ENCODE data around the gene PATZ1. TPM values are rescaled to one million over a fixed set of nuclear protein-coding genes. Genes with fewer than 3 reads are reported as not detected.

The PATZ1 gene
- total and polyA plus RNA-seq, 9 donors: 26.3 to 44.5 (median 37.0) TPM

GRCh38 chr22:31313366-31314147 is 32.6 kb downstream of the PATZ1 start:
- intact Hi-C loops (cut with DNase I): no loop called here
- 5 to 15% (median 7%) methylated on average over 6 of the region's 6 CpGs for WGBS, 3 donors
- TF ChIP-seq EP300 (IDR thresholded peaks at IDR 0.05): no peak
- peak; percentile 14 for TF ChIP-seq POLR2A (IDR thresholded peaks at IDR 0.05)
- TF ChIP-seq, protein P1, sequence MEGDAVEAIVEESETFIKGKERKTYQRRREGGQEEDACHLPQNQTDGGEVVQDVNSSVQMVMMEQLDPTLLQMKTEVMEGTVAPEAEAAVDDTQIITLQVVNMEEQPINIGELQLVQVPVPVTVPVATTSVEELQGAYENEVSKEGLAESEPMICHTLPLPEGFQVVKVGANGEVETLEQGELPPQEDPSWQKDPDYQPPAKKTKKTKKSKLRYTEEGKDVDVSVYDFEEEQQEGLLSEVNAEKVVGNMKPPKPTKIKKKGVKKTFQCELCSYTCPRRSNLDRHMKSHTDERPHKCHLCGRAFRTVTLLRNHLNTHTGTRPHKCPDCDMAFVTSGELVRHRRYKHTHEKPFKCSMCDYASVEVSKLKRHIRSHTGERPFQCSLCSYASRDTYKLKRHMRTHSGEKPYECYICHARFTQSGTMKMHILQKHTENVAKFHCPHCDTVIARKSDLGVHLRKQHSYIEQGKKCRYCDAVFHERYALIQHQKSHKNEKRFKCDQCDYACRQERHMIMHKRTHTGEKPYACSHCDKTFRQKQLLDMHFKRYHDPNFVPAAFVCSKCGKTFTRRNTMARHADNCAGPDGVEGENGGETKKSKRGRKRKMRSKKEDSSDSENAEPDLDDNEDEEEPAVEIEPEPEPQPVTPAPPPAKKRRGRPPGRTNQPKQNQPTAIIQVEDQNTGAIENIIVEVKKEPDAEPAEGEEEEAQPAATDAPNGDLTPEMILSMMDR (IDR thresholded peaks at IDR 0.05): peak; percentile 64 to 87 (median 83)

GRCh38 chr22:31308181-31308580 is 38.0 kb downstream of the PATZ1 start:
- no peak for DNase-seq
- H3K9me3 ChIP-seq: no peaks in the 10 kb centered on the region
- H3K27me3 ChIP-seq: no peaks in the 10 kb centered on the region
- H3K4me3 ChIP-seq: no peak overlapping the region
- H3K4me1 ChIP-seq (ENCODE audit: insufficient read depth): peaks cover 2% of the 10 kb centered on the region
- H3K36me3 ChIP-seq: no peaks in the 10 kb centered on the region
- no peak for TF ChIP-seq EP300 (IDR thresholded peaks at IDR 0.05)
- TF ChIP-seq, protein P1 (IDR thresholded peaks at IDR 0.05): no peak
- no peak for TF ChIP-seq POLR2A (IDR thresholded peaks at IDR 0.05)
- intact Hi-C loops (cut with DNase I): no loop called here
- H3K27ac ChIP-seq: no peak overlapping the region

More at GRCh38 chr22:31313366-31314147, 32.6 kb downstream of the PATZ1 start:
- H3K36me3 ChIP-seq: no peaks in the 10 kb centered on the region
- peak; percentile 88 to 97 (median 94) for DNase-seq
- H3K9me3 ChIP-seq: no peaks in the 10 kb centered on the region
- no peaks in the 10 kb centered on the region for H3K27me3 ChIP-seq
- peaks cover 4% of the 10 kb centered on the region for H3K4me1 ChIP-seq (ENCODE audit: insufficient read depth)
- peak overlapping the region; percentile 6 to 93 for H3K27ac ChIP-seq
- H3K4me3 ChIP-seq: no peak overlapping the region

GRCh38 chr22:31305194-31305593 is 41.0 kb downstream of the PATZ1 start:
- Histone ChIP-seq H3K9me3 (no peaks in the 10 kb centered on the region), H3K27me3 (no peaks in the 10 kb centered on the region), H3K4me1 (ENCODE audit: insufficient read depth) (peaks cover 8% of the 10 kb centered on the region), H3K4me3 (no peak overlapping the region), H3K27ac (no peak overlapping the region), H3K36me3 (no peaks in the 10 kb centered on the region)
- WGBS, 3 donors: 88 to 96% (median 92%) methylated on average over 3 of the region's 3 CpGs
- intact Hi-C loops (cut with DNase I): no loop called here
- TF ChIP-seq, protein P1 (IDR thresholded peaks at IDR 0.05): no peak
- TF ChIP-seq EP300 (IDR thresholded peaks at IDR 0.05) (no peak), POLR2A (IDR thresholded peaks at IDR 0.05) (no peak)
- no peak for DNase-seq

- no peak overlapping the region for H3K27ac ChIP-seq
- peaks cover 9% of the 10 kb centered on the region for H3K4me1 ChIP-seq (ENCODE audit: insufficient read depth)
- TF ChIP-seq EP300 (IDR thresholded peaks at IDR 0.05): no peak
- no peaks in the 10 kb centered on the region for H3K36me3 ChIP-seq
- WGBS, 3 donors: 86 to 93% (median 87%) methylated on average over 3 of the region's 3 CpGs
- no peak overlapping the region for H3K4me3 ChIP-seq
- no peak for DNase-seq
- intact Hi-C loops (cut with DNase I): no loop called here
- H3K27me3 ChIP-seq: no peaks in the 10 kb centered on the region
- no peaks in the 10 kb centered on the region for H3K9me3 ChIP-seq
Measured at GRCh38 chr22:31302537-31302936, 43.6 kb downstream of the PATZ1 start.

DNA sequence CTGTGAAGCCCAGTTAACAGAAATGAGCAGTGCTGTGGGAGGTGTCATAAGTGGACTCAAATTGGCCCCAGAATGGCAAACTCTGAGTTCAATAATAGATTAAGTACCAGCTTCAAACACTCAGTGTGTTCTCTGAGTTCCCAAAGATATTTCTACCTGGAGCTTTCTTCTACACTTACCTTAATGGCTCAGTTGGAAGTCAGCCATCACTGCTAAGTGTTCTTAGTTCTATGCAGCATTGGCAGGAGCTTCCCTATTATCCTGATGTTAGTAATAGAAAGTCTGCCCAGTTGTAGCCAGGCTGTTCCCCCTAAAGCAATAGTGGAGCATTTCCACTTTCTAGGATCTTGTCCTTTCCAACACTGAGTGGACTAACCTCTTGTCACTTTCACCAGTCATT is 44.1 kb downstream of the PATZ1 start:
- intact Hi-C loops (cut with DNase I): no loop called here
- Histone ChIP-seq H3K27me3 (no peaks in the 10 kb centered on the region), H3K27ac (no peak overlapping the region), H3K36me3 (no peaks in the 10 kb centered on the region), H3K9me3 (no peaks in the 10 kb centered on the region), H3K4me1 (ENCODE audit: insufficient read depth) (peaks cover 9% of the 10 kb centered on the region), H3K4me3 (no peak overlapping the region)
- no peak for DNase-seq
- TF ChIP-seq POLR2A (IDR thresholded peaks at IDR 0.05) (no peak), EP300 (IDR thresholded peaks at IDR 0.05) (no peak)
- TF ChIP-seq, protein P1 (IDR thresholded peaks at IDR 0.05): no peak

Measured in ovary (tissue), 9 donors.